Heart right ventricle (tissue), 16 donors: Measurements from ENCODE around the gene FAM89B. TPM values are rescaled to one million over a fixed set of nuclear protein-coding genes. Genes with fewer than 3 reads are reported as not detected.
A peak's percentile ranks its signal among the peaks of the same experiment; 100 is the strongest.

ENCODE experiments used
- ATAC-seq, 8 donors: fragments of 200-7000 bp; cut with Tn5 transposase; one replicate each; pipeline ENCODE4 v1.9.1; 2020; ENCODE audit warnings: mild to moderate bottlenecking in 8 of 8, moderate library complexity in 8 of 8, moderate number of reproducible peaks in 1 of 8
- DNase-seq, 2 donors: peaks; one replicate each; pipeline ENCODE4 v3.0.0-alpha.2; 2020
- H3K27ac ChIP-seq, 10 donors: fragments of 200-600 bp; sonication (generic) in 2 of 10; one replicate each; pipeline versions ENCODE4 v1.5.0 to v1.8.0; 2020 to 2022; ENCODE audit warnings: mild to moderate bottlenecking in 3 of 10
- H3K27me3 ChIP-seq, 7 donors: fragments of 200-600 bp; one replicate each; pipeline ENCODE4 v1.8.0; 2021 to 2022; ENCODE audit warnings: mild to moderate bottlenecking in 2 of 7
- H3K36me3 ChIP-seq, 9 donors: fragments of 200-600 bp; sonication (generic) in 1 of 9; one replicate each; pipeline versions ENCODE4 v1.5.0 to v1.8.0; 2020 to 2022; ENCODE audit warnings: mild to moderate bottlenecking in 2 of 9
- H3K4me1 ChIP-seq, 9 donors: fragments of 200-600 bp; sonication (generic) in 1 of 9; one replicate each; pipeline versions ENCODE4 v1.5.0 to v1.8.0; 2020 to 2022; ENCODE audit warnings: mild to moderate bottlenecking in 4 of 9
- H3K4me3 ChIP-seq, 10 donors: fragments of 200-600 bp; sonication (generic) in 2 of 10; one replicate each; pipeline versions ENCODE4 v1.5.0 to v1.8.0; 2020 to 2022; ENCODE audit warnings: mild to moderate bottlenecking in 7 of 10, moderate library complexity in 2 of 10
- H3K9me3 ChIP-seq, 11 donors: fragments of 200-600 bp in 10 of 11; sonication (generic) in 2 of 11; one replicate each; pipeline versions ENCODE4 v1.5.0 to v1.8.0; 2013 to 2022; ENCODE audit warnings: mild to moderate bottlenecking in 2 of 11, control low read depth in 1 of 11, moderate library complexity in 1 of 11
- WGBS, 2 donors: extraction: QIAGEN DNeasy Blood & Tissue Kit; methylation state at CpG; one replicate each; pipeline ENCODE4 v1.1.7; 2013; ENCODE audit warnings: inconsistent platforms in 1 of 2; 5-methylcytosine and 5-hydroxymethylcytosine counted together
- intact Hi-C, 10 donors: fragments of 100-400 bp; cut with DNase I; formaldehyde crosslinking; loops; one replicate each; pipeline versions ENCODE4 v1.11.1 to v1.14.2; 2022
- polyA plus RNA-seq, 2 donors: library from polyadenylated mRNA; stranded (reverse); fragments of 200-250 nt; gene quantifications; one replicate each; pipeline ENCODE4 v1.2.3, GENCODE V29; 2013
- total RNA-seq, 10 donors: library from RNA; stranded (reverse); fragmentation: NEBNext Ultra II Directional in 3 of 10; extraction: Animal tissue kit (Norgen Biotek cat#: 25700) in 3 of 10; gene quantifications; one replicate each; pipeline versions ENCODE4 v1.2.1 to v1.2.4, GENCODE V29; 2021 to 2023
- TF ChIP-seq, protein P1 (sequence below), 9 donors: fragments of 200-600 bp; sonication (generic) in 2 of 9; IDR thresholded peaks; one replicate each; pipeline versions ENCODE4 v1.5.0 to v1.8.0; 2021 to 2022; ENCODE audit warnings: antibody characterized with exemption in 9 of 9, mild to moderate bottlenecking in 5 of 9, moderate library complexity in 1 of 9
- donor health status: Arrhythmogenic right ventricular cardiomyopathy.
- donor health status: ischemic (EF 13 %, LVEDD 7.1; RV severe dilation, severe dysfunction).
- donor health status: healthy with polysubstance abuse.
- donor health status: DM: no; HTN: yes; CAD: no.
- donor health status: DM: no; HTN: no; CAD: no.
- donor health status: ischemic (EF 25% LVEDD 6.9; RV normal size, moderate dysfunction).
- donor health status: ischemic (EF 25% LVEDD 5.7; RV mildly dilated, moderate dysfunction).
- donor health status: healthy.
- donor health status: DM: yes; HTN: yes; CAD: no.
- donor health status: Ischemic cardiomyopathy.
- donor health status: ischemic (EF 35%, LVEDD 5.7; RV mildly dilated, moderate dysfunction).
- donor health status: nonischemic (EF 11% LVEDD 7.7; RV severe dilation, severe dysfunction).
- donor health status: DM: yes; HTN: yes; CAD: no.
- donor health status: PGD.
- donor health status: ischemic (EF 29% LVEDD 5.4; RV normal size, mild dysfunction).
- donor health status: nonischemic (EF 23%, LVEDD 6.1; RV moderate dilation, normal function).

FAM89B gene
- total and polyA plus RNA-seq, 12 donors = 21.2 to 55.7 (median 33.8) TPM

DNA sequence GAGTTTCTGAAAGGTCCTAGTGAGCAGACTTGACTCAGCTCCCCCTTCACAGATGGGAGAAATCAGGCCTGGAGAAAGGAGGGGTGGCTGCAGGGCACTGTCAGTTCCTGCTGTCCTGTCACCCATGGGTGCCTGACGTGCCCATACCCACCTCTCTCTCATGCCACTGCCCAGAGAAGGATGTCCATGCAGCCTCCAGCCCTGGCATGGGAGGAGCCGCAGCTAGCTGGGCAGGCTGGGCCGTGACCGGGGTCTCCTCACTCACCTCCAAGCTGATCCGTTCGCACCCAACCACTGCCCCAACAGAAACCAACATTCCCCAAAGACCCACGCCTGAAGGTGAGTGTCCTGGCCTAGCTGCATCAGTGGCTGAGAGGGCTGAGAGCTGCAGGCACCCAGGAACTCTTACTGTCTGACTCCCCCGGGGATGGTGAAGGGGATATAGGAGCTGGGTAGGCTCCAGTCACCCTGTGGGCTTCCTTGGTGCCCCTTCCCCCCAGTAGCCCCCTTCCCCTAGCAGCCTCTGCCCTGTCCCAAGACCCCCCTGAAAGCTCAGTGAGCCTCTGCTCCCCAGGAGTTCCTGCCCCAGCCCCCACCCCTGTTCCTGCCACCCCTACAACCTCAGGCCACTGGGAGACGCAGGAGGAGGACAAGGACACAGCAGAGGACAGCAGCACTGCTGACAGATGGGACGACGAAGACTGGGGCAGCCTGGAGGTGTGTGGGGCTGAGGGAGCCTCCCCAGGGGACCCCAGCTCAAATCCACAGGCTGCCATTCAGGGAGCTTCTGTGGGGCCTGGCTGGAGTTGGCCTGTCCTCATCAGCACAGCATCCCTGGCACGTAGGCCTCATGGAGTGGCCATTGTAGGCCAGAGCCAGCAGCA is 35.7 kb upstream of the FAM89B start:
- TF ChIP-seq, protein P1, sequence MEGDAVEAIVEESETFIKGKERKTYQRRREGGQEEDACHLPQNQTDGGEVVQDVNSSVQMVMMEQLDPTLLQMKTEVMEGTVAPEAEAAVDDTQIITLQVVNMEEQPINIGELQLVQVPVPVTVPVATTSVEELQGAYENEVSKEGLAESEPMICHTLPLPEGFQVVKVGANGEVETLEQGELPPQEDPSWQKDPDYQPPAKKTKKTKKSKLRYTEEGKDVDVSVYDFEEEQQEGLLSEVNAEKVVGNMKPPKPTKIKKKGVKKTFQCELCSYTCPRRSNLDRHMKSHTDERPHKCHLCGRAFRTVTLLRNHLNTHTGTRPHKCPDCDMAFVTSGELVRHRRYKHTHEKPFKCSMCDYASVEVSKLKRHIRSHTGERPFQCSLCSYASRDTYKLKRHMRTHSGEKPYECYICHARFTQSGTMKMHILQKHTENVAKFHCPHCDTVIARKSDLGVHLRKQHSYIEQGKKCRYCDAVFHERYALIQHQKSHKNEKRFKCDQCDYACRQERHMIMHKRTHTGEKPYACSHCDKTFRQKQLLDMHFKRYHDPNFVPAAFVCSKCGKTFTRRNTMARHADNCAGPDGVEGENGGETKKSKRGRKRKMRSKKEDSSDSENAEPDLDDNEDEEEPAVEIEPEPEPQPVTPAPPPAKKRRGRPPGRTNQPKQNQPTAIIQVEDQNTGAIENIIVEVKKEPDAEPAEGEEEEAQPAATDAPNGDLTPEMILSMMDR (IDR thresholded peaks at IDR 0.05) = no peak
- DNase-seq (no peak), ATAC-seq (no peak)
- 77 to 86% methylated on average over 12 of the region's 12 CpGs for WGBS, 2 donors
- no peaks in the 10 kb centered on the region for H3K9me3 ChIP-seq
- peaks cover 8 to 24% (median 20%) of the 10 kb centered on the region in 9 donors for H3K4me1 ChIP-seq
- H3K27ac ChIP-seq = no peak overlapping the region
- intact Hi-C loops = loop anchor here in 2 of 10 donors (5.0 to 10.0 kb wide), 2 partner anchors 36 to 48 kb away; partner anchors contain the start of genes FAM89B (in 1 of the 2) and ZNRD2 (in 1 of the 2)
- H3K36me3 ChIP-seq = peaks cover 0 to 77% (median 39%) of the 10 kb centered on the region in 9 donors
- H3K27me3 ChIP-seq = no peaks in the 10 kb centered on the region
- no peak overlapping the region for H3K4me3 ChIP-seq

DNA sequence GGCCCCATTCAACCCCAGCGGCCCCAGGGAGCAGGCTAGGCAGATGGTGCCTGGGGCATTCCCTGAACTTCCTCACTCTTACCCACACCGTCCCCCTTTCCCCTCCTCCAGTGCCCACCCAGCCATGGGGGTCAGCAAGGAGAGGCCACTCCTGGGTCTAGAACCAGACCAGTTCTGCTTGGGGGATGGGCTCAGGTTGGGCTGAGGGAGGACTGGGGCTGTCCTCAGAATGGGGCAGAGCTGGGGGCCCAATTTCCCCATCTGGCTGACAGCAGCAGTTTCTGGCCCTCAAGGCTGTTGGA is 35.1 kb upstream of the FAM89B start:
- 92 to 100% methylated on average over 2 of the region's 2 CpGs for WGBS, 2 donors
- Histone ChIP-seq H3K27me3 (no peaks in the 10 kb centered on the region), H3K4me1 (peaks cover 11 to 28% (median 21%) of the 10 kb centered on the region in 9 donors), H3K27ac (no peak overlapping the region), H3K36me3 (peaks cover 0 to 73% (median 33%) of the 10 kb centered on the region in 9 donors), H3K9me3 (no peaks in the 10 kb centered on the region), H3K4me3 (no peak overlapping the region)
- TF ChIP-seq, protein P1 (IDR thresholded peaks at IDR 0.05) = no peak
- no peak for DNase-seq
- ATAC-seq = no peak
- intact Hi-C loops = loop anchor here in 2 of 10 donors (5.0 to 10.0 kb wide), 2 partner anchors 35 to 48 kb away; partner anchors contain the start of genes FAM89B (in 1 of the 2) and ZNRD2 (in 1 of the 2)

DNA sequence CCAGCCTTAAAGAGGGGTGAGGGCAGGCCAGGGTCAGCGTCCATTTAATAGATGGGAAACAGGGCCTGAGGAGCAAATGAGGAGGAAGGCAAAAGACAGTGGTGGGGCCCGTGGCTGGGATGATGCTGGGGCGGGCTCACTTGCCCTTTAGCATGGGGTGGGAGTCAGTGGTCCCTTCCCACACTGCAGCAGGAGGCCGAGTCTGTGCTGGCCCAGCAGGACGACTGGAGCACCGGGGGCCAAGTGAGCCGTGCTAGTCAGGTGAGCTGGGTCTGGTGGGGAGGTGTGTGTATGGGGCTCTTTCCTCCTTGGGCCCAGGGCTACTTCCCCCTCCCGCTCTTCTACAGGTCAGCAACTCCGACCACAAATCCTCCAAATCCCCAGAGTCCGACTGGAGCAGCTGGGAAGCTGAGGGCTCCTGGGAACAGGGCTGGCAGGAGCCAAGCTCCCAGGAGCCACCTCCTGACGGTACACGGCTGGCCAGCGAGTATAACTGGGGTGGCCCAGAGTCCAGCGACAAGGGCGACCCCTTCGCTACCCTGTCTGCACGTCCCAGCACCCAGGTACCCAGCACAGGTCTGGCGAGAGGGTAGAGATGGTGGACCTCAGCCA is 34.6 kb upstream of the FAM89B start:
- intact Hi-C loops = loop anchor here in 2 of 10 donors (5.0 to 10.0 kb wide), 2 partner anchors 35 to 47 kb away; partner anchors contain the start of genes FAM89B (in 1 of the 2) and ZNRD2 (in 1 of the 2)
- peaks cover 11 to 28% (median 21%) of the 10 kb centered on the region in 9 donors for H3K4me1 ChIP-seq
- TF ChIP-seq, protein P1 (IDR thresholded peaks at IDR 0.05) = no peak
- H3K9me3 ChIP-seq = no peaks in the 10 kb centered on the region
- peaks cover 0 to 72% (median 28%) of the 10 kb centered on the region in 9 donors for H3K36me3 ChIP-seq
- H3K27me3 ChIP-seq = no peaks in the 10 kb centered on the region
- H3K27ac ChIP-seq = peak overlapping the region in 1 of 10 donors; percentile 22
- no peak overlapping the region for H3K4me3 ChIP-seq
- DNase-seq (no peak), ATAC-seq (no peak)
- 80 to 81% methylated on average over 18 of the region's 18 CpGs for WGBS, 2 donors

DNA sequence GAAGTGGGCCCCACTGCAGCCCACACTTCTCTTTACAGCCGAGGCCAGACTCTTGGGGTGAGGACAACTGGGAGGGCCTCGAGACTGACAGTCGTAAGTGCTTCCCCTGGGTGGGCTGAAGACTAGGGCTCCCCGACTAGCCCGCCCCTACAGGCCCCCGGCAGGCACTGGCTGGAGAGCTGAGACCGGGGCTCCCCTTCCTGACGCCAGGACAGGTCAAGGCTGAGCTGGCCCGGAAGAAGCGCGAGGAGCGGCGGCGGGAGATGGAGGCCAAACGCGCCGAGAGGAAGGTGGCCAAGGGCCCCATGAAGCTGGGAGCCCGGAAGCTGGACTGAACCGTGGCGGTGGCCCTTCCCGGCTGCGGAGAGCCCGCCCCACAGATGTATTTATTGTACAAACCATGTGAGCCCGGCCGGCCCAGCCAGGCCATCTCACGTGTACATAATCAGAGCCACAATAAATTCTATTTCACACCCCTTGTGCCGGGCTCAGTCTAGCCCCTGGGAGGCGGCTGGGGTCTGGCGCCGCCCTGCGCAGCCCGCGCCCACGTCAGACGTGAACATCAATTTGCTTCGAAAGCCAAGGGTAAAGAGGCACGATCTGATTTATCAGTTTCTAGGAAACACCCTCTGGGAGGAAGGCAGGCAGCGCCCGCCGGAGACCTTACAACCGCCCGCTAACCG is 34.0 kb upstream of the FAM89B start:
- H3K27ac ChIP-seq = peak overlapping the region in 1 of 10 donors; percentile 22
- H3K9me3 ChIP-seq = no peaks in the 10 kb centered on the region
- TF ChIP-seq, protein P1 (IDR thresholded peaks at IDR 0.05) = no peak
- WGBS, 2 donors = 83 to 86% methylated on average over 43 of the region's 43 CpGs
- no peak for ATAC-seq
- peaks cover 0 to 72% (median 21%) of the 10 kb centered on the region in 9 donors for H3K36me3 ChIP-seq
- no peak overlapping the region for H3K4me3 ChIP-seq
- no peak for DNase-seq
- peaks cover 11 to 28% (median 21%) of the 10 kb centered on the region in 9 donors for H3K4me1 ChIP-seq
- intact Hi-C loops = loop anchor here in 2 of 10 donors (5.0 to 10.0 kb wide), 2 partner anchors 34 to 46 kb away; partner anchors contain the start of genes FAM89B (in 1 of the 2) and ZNRD2 (in 1 of the 2)
- H3K27me3 ChIP-seq = no peaks in the 10 kb centered on the region
